Measurements from ENCODE around the gene CALN1.

DNA sequence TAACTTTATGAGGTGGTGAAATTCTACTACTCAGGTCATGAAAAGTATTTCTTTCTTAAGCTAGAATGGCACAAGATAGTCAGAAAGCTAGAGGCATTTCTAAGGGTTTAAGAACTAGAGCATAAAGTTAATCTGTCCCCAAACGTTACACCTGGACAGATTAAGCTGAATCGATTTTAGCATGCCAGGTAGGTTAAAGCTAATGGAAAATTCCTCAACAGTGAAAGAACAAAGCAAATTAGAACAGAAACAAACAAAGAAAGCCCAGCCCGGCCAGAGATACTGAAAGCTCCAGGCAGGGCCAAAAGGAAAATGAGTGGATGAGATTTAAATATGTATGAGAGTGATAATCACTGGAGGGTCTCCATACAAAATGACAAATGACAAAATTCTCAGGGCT lies 293.8 kb downstream of the CALN1 start:
- TF ChIP-seq, protein P1, sequence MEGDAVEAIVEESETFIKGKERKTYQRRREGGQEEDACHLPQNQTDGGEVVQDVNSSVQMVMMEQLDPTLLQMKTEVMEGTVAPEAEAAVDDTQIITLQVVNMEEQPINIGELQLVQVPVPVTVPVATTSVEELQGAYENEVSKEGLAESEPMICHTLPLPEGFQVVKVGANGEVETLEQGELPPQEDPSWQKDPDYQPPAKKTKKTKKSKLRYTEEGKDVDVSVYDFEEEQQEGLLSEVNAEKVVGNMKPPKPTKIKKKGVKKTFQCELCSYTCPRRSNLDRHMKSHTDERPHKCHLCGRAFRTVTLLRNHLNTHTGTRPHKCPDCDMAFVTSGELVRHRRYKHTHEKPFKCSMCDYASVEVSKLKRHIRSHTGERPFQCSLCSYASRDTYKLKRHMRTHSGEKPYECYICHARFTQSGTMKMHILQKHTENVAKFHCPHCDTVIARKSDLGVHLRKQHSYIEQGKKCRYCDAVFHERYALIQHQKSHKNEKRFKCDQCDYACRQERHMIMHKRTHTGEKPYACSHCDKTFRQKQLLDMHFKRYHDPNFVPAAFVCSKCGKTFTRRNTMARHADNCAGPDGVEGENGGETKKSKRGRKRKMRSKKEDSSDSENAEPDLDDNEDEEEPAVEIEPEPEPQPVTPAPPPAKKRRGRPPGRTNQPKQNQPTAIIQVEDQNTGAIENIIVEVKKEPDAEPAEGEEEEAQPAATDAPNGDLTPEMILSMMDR (IDR thresholded peaks at IDR 0.05) = no peak
- TF ChIP-seq POLR2AphosphoS5 (IDR thresholded peaks at IDR 0.05; ENCODE audit: low read depth, low read length) = no peak

Data from Panc1 (cell line).